ENCODE results near the gene FSIP2. TPM values are rescaled to one million over a fixed set of nuclear protein-coding genes. Genes with fewer than 3 reads are reported as not detected.
A peak's percentile ranks its signal among the peaks of the same experiment; 100 is the strongest.

Gene FSIP2
- total RNA-seq, result 0.29 TPM
- long read RNA-seq, result 0 reads

GRCh38 chr2:185738679-185739472, at the start of gene FSIP2:
TSS of gene FSIP2 (plus strand) at chr2:185738804. CDS start at chr2:185738895, 91 bp downstream.
- Histone ChIP-seq H3K27me3 (peaks cover 14% of the 10 kb centered on the region), H3K9me3 (no peaks in the 10 kb centered on the region), H3K4me1 (no peaks in the 10 kb centered on the region), H3K4me3 (no peak within 1 kb of the TSS), H3K36me3 (no peaks in the 10 kb centered on the region), H3K27ac (no peak within 1 kb of the TSS)
- ATAC-seq (peak; percentile 94), DNase-seq (peak; percentile 72)
- peak; percentile 45 for TF ChIP-seq CTCF (IDR thresholded peaks at IDR 0.05)
- intact Hi-C loops (cut with DNase I), result no loop called here

GRCh38 chr2:185689906-185690539, 48.6 kb upstream of the FSIP2 start:
- Histone ChIP-seq H3K4me1 (no peaks in the 10 kb centered on the region), H3K4me3 (no peak overlapping the region), H3K27ac (no peak overlapping the region), H3K27me3 (no peaks in the 10 kb centered on the region), H3K9me3 (no peaks in the 10 kb centered on the region), H3K36me3 (no peaks in the 10 kb centered on the region)
- TF ChIP-seq CTCF (IDR thresholded peaks at IDR 0.05), result no peak
- intact Hi-C loops (cut with DNase I), result no loop called here
- no peak for DNase-seq
- no peak for ATAC-seq

GRCh38 chr2:185695711-185696235, 42.8 kb upstream of the FSIP2 start:
- TF ChIP-seq CTCF (IDR thresholded peaks at IDR 0.05), result no peak
- no peak for ATAC-seq

GRCh38 chr2:185700883-185701282, 37.7 kb upstream of the FSIP2 start:
- DNase-seq (no peak), ATAC-seq (no peak)
- Histone ChIP-seq H3K4me3 (no peak overlapping the region), H3K4me1 (no peaks in the 10 kb centered on the region), H3K27me3 (no peaks in the 10 kb centered on the region), H3K9me3 (no peaks in the 10 kb centered on the region), H3K36me3 (no peaks in the 10 kb centered on the region), H3K27ac (no peak overlapping the region)
- no peak for TF ChIP-seq CTCF (IDR thresholded peaks at IDR 0.05)
- intact Hi-C loops (cut with DNase I), result no loop called here

More at GRCh38 chr2:185695711-185696235, 42.8 kb upstream of the FSIP2 start:
- Histone ChIP-seq H3K4me3 (no peak overlapping the region), H3K27ac (no peak overlapping the region), H3K9me3 (no peaks in the 10 kb centered on the region), H3K27me3 (no peaks in the 10 kb centered on the region), H3K4me1 (no peaks in the 10 kb centered on the region), H3K36me3 (no peaks in the 10 kb centered on the region)
- DNase-seq, result no peak
- intact Hi-C loops (cut with DNase I), result no loop called here

GRCh38 chr2:185734658-185735057, 3.9 kb upstream of the FSIP2 start:
- H3K27me3 ChIP-seq, result peaks cover 14% of the 10 kb centered on the region
- no peak overlapping the region for H3K4me3 ChIP-seq
- intact Hi-C loops (cut with DNase I), result no loop called here
- H3K27ac ChIP-seq, result no peak overlapping the region
- H3K4me1 ChIP-seq, result no peaks in the 10 kb centered on the region
- no peaks in the 10 kb centered on the region for H3K9me3 ChIP-seq
- DNase-seq (no peak), ATAC-seq (no peak)
- no peak for TF ChIP-seq CTCF (IDR thresholded peaks at IDR 0.05)
- no peaks in the 10 kb centered on the region for H3K36me3 ChIP-seq

Data from upper lobe of right lung (tissue), 1 donor.